Measurements from ENCODE around the gene SRMS. TPM values are rescaled to one million over a fixed set of nuclear protein-coding genes. Genes with fewer than 3 reads are reported as not detected.

Gene SRMS
- polyA plus RNA-seq, 1 experiment = not detected

GRCh38 chr20:63551068-63551467, 3.5 kb upstream of the SRMS start:
- ChIA-PET CTCF (interaction anchor here (2.0 kb wide), 1 partner anchor 13 kb away, joined by 5 read pairs; no protein-coding TSS in a partner anchor), POLR2A (no interaction called here)
- Histone ChIP-seq H3K4me3 (ENCODE audit: low read depth, low read length) (no peak overlapping the region), H3K9me3 (ENCODE audit: control insufficient read depth, insufficient read depth, low read length) (peaks cover 9% of the 10 kb centered on the region; the same call in 1 of the 2 replicates), H3K27ac (ENCODE audit: low read depth, low read length) (no peak overlapping the region), H3K27me3 (ENCODE audit: control insufficient read depth, insufficient read depth, low read length) (peaks cover 19% of the 10 kb centered on the region)
- TF ChIP-seq CTCF (IDR thresholded peaks at IDR 0.05; ENCODE audit: low read depth, low read length) = no peak
- no peak for DNase-seq (ENCODE audit: low read depth, low spot score)

GRCh38 chr20:63549679-63550282, 2.2 kb upstream of the SRMS start:
- H3K9me3 ChIP-seq (ENCODE audit: control insufficient read depth, insufficient read depth, low read length) = peaks cover 9% of the 10 kb centered on the region; the same call in 1 of the 2 replicates
- H3K27ac ChIP-seq (ENCODE audit: low read depth, low read length) = no peak overlapping the region
- ChIA-PET CTCF (interaction anchor here (2.0 kb wide), 1 partner anchor 12 kb away, joined by 5 read pairs; no protein-coding TSS in a partner anchor), POLR2A (no interaction called here)
- H3K4me3 ChIP-seq (ENCODE audit: low read depth, low read length) = no peak overlapping the region
- no peak for DNase-seq (ENCODE audit: low read depth, low spot score)
- H3K27me3 ChIP-seq (ENCODE audit: control insufficient read depth, insufficient read depth, low read length) = peaks cover 29% of the 10 kb centered on the region
- no peak for TF ChIP-seq CTCF (IDR thresholded peaks at IDR 0.05; ENCODE audit: low read depth, low read length)

GRCh38 chr20:63549019-63549418, 1.5 kb upstream of the SRMS start:
- Histone ChIP-seq H3K27me3 (ENCODE audit: control insufficient read depth, insufficient read depth, low read length) (peaks cover 35% of the 10 kb centered on the region), H3K4me3 (ENCODE audit: low read depth, low read length) (no peak overlapping the region), H3K27ac (ENCODE audit: low read depth, low read length) (no peak overlapping the region), H3K9me3 (ENCODE audit: control insufficient read depth, insufficient read depth, low read length) (peaks cover 9% of the 10 kb centered on the region; the same call in 1 of the 2 replicates)
- POLR2A ChIA-PET = interaction anchor here (1.2 kb wide), 1 partner anchor 29 kb away, joined by 5 read pairs; the partner anchor contains the start of gene PPDPF
- no peak for DNase-seq (ENCODE audit: low read depth, low spot score)
- CTCF ChIA-PET = interaction anchor here (2.0 kb wide), 1 partner anchor 11 kb away, joined by 5 read pairs; no protein-coding TSS in a partner anchor
- TF ChIP-seq CTCF (IDR thresholded peaks at IDR 0.05; ENCODE audit: low read depth, low read length) = no peak

GRCh38 chr20:63548542-63548941, 993 bp upstream of the SRMS start:
- Histone ChIP-seq H3K27me3 (ENCODE audit: control insufficient read depth, insufficient read depth, low read length) (peaks cover 35% of the 10 kb centered on the region), H3K4me3 (ENCODE audit: low read depth, low read length) (no peak overlapping the region), H3K9me3 (ENCODE audit: control insufficient read depth, insufficient read depth, low read length) (peaks cover 6% of the 10 kb centered on the region; the same call in 1 of the 2 replicates), H3K27ac (ENCODE audit: low read depth, low read length) (no peak overlapping the region)
- POLR2A ChIA-PET = interaction anchor here (1.2 kb wide), 1 partner anchor 28 kb away, joined by 5 read pairs; the partner anchor contains the start of gene PPDPF
- no peak for DNase-seq (ENCODE audit: low read depth, low spot score)
- CTCF ChIA-PET = no interaction called here
- no peak for TF ChIP-seq CTCF (IDR thresholded peaks at IDR 0.05; ENCODE audit: low read depth, low read length)

- no peak for TF ChIP-seq CTCF (IDR thresholded peaks at IDR 0.05; ENCODE audit: low read depth, low read length)
- no peak for DNase-seq (ENCODE audit: low read depth, low spot score)
- no peaks in the 10 kb centered on the region; the same call in 1 of the 2 replicates for H3K9me3 ChIP-seq (ENCODE audit: control insufficient read depth, insufficient read depth, low read length)
- ChIA-PET POLR2A (no interaction called here), CTCF (interaction anchor here (1.0 kb wide), 1 partner anchor 9 kb away, joined by 3 read pairs; no protein-coding TSS in a partner anchor)
- H3K27ac ChIP-seq (ENCODE audit: low read depth, low read length) = no peak overlapping the region
- H3K27me3 ChIP-seq (ENCODE audit: control insufficient read depth, insufficient read depth, low read length) = peaks cover 33% of the 10 kb centered on the region
- no peak overlapping the region for H3K4me3 ChIP-seq (ENCODE audit: low read depth, low read length)
These were observed 409 bp downstream of the SRMS start for GRCh38 chr20:63546956-63547724.

Measured in AG04450 (cell line).